IgD-negative memory B cell (primary cell): Measurements from ENCODE around the gene SEBOX. TPM values are rescaled to one million over a fixed set of nuclear protein-coding genes. Genes with fewer than 3 reads are reported as not detected.

ENCODE experiments used
- H3K27ac Mint-ChIP-seq, 3 donors: one replicate each; pipeline ENCODE4 v1.8.0; 2020 to 2022; ENCODE audit warnings: mild to moderate bottlenecking in 3 of 3, mixed read lengths in 3 of 3, moderate library complexity in 1 of 3
- H3K27me3 Mint-ChIP-seq: one replicate; pipeline ENCODE4 v1.8.0; 2021; ENCODE audit warnings: mixed read lengths
- H3K36me3 Mint-ChIP-seq: one replicate; pipeline ENCODE4 v1.8.0; 2020; ENCODE audit warnings: mild to moderate bottlenecking, mixed read lengths
- H3K4me1 Mint-ChIP-seq, 3 donors: one replicate each; pipeline ENCODE4 v1.8.0; 2020 to 2022; ENCODE audit warnings: mixed read lengths in 3 of 3, mild to moderate bottlenecking in 1 of 3
- H3K4me3 Mint-ChIP-seq, 4 donors: one replicate each; pipeline ENCODE4 v1.8.0; 2020 to 2022; ENCODE audit warnings: mild to moderate bottlenecking in 4 of 4, mixed read lengths in 4 of 4, moderate library complexity in 3 of 4
- H3K9me3 Mint-ChIP-seq, 3 donors: one replicate each; pipeline ENCODE4 v1.8.0; 2020 to 2021; ENCODE audit warnings: mixed read lengths in 3 of 3, mild to moderate bottlenecking in 1 of 3
- polyA plus RNA-seq: library from polyadenylated mRNA; unstranded; fragments of 300-500 nt; fragmentation: Illumina TruSeq; gene quantifications from one replicate; pipeline ENCODE4 v1.2.3, GENCODE V29; 2021

The SEBOX gene
- polyA plus RNA-seq, 1 donor from 2014 or later = not detected

- no peaks in the 10 kb centered on the region for H3K4me1 Mint-ChIP-seq
- no peak overlapping the region for H3K4me3 Mint-ChIP-seq
- no peaks in the 10 kb centered on the region for H3K9me3 Mint-ChIP-seq
- H3K27ac Mint-ChIP-seq = peak overlapping the region in 1 of 3 donors; percentile 31
- H3K36me3 Mint-ChIP-seq = peaks cover 4% of the 10 kb centered on the region
- H3K27me3 Mint-ChIP-seq = no peaks in the 10 kb centered on the region
Observed at GRCh38 chr17:28398280-28398981, 33.4 kb upstream of the SEBOX start.

DNA sequence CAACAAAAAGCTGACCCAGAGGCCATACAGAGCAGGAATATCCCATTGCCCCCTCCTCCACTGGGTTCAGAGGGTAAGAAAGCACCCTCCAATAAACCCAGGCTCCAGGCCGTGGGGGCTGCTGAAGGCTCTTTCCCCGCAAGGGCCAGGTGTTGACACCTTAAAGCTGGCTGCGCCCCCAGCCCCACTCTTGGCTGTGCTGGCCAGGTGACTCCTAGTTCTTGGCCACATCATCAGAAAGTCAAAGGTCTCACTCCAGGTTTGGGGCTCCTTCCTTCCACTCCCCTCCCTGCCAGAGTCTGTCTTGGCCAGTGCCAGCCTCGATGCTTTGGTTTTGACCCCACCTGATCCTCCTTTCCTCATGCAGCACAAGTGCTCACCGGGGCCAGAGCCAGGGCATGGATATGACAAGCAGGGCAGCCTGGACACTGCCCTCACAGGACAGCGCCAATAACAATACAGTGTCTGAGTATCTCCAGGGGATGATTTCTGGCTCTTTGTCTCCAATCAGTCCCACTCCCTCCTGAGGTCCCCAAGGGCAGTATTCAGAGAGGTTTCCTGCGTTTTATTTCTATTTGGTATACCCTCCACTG lies 32.8 kb upstream of the SEBOX start:
- Mint-ChIP-seq H3K4me3 (no peak overlapping the region), H3K27me3 (no peaks in the 10 kb centered on the region), H3K9me3 (no peaks in the 10 kb centered on the region), H3K36me3 (peaks cover 4% of the 10 kb centered on the region), H3K4me1 (no peaks in the 10 kb centered on the region), H3K27ac (no peak overlapping the region)

DNA sequence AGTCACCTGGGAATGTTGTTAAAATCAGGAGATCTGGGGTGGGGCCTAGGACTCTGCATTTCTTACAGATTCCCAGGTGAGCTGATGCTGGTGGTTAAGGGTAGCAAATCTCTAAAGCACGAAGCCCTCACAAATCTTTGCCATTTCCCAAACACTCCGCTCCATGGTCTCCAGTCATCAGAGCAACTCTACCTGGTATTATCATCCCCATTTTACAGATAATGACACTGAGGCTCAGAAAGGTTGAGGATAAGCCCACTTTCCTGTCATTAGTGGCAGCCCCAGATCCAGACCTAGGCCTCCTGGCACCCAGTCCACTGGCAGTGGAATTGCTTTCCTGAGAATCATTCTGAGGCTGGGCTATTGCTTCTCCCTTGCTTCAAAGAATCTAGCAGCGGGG lies 32.3 kb upstream of the SEBOX start:
- H3K27ac Mint-ChIP-seq = no peak overlapping the region
- no peaks in the 10 kb centered on the region for H3K27me3 Mint-ChIP-seq
- H3K9me3 Mint-ChIP-seq = no peaks in the 10 kb centered on the region
- no peaks in the 10 kb centered on the region for H3K4me1 Mint-ChIP-seq
- H3K36me3 Mint-ChIP-seq = peaks cover 4% of the 10 kb centered on the region
- no peak overlapping the region for H3K4me3 Mint-ChIP-seq

DNA sequence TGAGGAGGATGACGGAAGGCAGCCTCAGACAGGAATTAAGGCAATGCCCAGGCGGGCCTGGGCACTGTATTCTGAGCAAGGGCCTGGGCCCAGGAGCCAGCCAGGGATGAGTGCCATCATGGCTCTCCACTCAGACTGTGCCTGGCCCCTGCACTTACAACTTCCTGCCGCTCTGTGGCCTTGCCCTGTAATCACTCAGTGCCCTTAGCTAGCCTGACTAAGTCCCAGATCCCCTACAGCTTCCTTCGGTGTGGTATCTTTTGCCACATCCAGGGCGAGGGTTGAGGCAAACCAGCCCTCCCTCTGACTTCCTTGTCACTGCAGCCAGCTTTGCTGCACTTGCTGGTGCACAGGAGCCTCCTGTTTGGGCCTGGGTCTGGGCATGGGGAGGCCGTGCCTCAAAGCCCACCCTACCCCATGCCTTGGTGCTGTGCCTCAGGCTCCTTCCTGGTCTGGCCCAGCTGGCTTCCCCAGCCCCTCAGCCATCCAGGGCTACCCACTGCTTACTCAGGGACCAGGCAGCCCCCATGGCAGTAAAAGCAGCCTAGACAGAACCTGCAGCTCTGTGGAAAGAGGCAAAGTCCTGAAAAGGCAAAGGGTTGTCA lies 31.7 kb upstream of the SEBOX start:
- Mint-ChIP-seq H3K27ac (no peak overlapping the region), H3K27me3 (no peaks in the 10 kb centered on the region), H3K9me3 (no peaks in the 10 kb centered on the region), H3K4me1 (no peaks in the 10 kb centered on the region), H3K4me3 (no peak overlapping the region), H3K36me3 (peaks cover 4% of the 10 kb centered on the region)

GRCh38 chr17:28395968-28396367 lies 31.0 kb upstream of the SEBOX start:
- H3K9me3 Mint-ChIP-seq = no peaks in the 10 kb centered on the region
- no peak overlapping the region for H3K4me3 Mint-ChIP-seq
- no peaks in the 10 kb centered on the region for H3K4me1 Mint-ChIP-seq
- H3K27ac Mint-ChIP-seq = no peak overlapping the region
- peaks cover 4% of the 10 kb centered on the region for H3K36me3 Mint-ChIP-seq
- no peaks in the 10 kb centered on the region for H3K27me3 Mint-ChIP-seq

DNA sequence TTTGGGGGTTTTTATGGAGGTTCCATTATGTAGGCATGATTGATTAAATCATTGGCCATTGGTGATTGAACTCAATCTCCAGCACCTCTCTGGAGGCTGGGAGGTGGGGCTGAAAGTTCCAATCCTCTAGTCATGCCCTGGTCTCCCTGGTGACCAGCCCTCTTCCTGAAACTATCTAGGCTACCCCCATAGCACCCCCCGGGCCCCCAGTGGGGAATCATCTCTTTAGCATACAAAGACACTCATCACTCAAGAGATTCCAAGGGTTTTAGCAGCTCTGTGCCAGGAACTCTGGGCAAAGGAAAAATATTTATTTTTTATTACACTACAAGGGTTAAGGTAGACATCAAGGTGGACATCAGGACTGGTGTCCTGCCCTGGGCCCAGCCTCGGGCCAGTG lies 30.4 kb upstream of the SEBOX start:
- peaks cover 7% of the 10 kb centered on the region for H3K36me3 Mint-ChIP-seq
- no peak overlapping the region for H3K27ac Mint-ChIP-seq
- H3K4me1 Mint-ChIP-seq = no peaks in the 10 kb centered on the region
- no peak overlapping the region for H3K4me3 Mint-ChIP-seq
- H3K9me3 Mint-ChIP-seq = no peaks in the 10 kb centered on the region
- H3K27me3 Mint-ChIP-seq = no peaks in the 10 kb centered on the region

DNA sequence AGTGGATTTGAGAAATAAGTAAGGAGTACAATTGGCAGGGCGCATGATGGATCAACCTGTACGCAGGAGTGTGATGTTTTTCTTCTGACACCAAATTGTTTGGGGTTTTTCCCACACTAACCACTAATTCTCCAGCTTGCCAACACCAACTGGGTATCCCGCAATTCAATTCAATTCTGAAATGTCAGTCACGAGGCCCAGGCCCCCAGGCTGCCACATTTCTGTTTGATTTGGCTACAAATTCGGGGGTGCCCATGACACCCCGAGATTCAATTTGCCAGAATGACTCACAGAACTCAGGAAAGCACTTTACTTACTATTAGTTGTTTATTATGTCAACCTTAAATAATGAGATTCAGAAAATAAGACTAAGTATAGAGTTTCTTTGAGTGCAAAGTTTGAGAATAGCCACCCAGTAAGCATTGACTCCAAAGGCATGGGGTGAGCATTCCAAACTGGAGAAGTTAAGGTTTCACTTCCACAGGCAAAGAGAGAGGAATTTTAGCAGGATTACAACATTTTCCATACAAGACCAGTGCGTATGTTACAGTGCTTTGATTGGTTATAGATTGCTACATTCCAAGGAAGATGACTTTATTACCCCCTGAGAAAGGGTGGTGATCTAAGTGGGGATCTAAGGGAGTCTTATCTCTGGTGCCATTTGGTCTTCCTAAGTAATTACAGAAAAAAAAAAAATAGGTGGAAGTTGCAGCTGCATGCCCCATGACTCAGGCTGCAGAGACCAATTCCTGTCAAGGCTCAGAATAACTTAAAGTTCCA lies 29.5 kb upstream of the SEBOX start:
- H3K9me3 Mint-ChIP-seq = no peaks in the 10 kb centered on the region
- H3K4me1 Mint-ChIP-seq = no peaks in the 10 kb centered on the region
- H3K27ac Mint-ChIP-seq = no peak overlapping the region
- H3K4me3 Mint-ChIP-seq = no peak overlapping the region
- peaks cover 10% of the 10 kb centered on the region for H3K36me3 Mint-ChIP-seq
- no peaks in the 10 kb centered on the region for H3K27me3 Mint-ChIP-seq

DNA sequence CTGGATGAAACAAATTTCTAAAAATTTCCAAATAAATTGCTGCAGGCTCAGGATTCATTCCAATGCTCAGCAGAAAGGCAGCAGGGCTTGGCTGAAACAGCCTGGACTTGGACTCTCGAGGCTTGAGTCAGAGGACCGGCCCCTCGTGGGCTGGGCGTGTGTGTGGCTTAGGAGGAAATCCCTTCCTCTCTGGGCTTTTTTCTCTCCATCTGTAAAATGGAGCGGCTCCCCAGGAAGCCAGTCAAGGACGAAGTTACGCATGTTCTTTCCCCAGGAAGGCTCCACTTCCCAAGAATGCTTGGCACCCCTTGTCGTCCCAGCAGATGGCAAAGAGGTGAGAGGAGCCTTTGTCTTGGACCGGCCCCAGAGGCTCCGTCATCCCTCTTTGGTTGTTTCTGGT lies 27.5 kb upstream of the SEBOX start:
- Mint-ChIP-seq H3K4me3 (no peak overlapping the region), H3K36me3 (peaks cover 12% of the 10 kb centered on the region), H3K9me3 (no peaks in the 10 kb centered on the region), H3K4me1 (no peaks in the 10 kb centered on the region), H3K27me3 (no peaks in the 10 kb centered on the region), H3K27ac (no peak overlapping the region)

GRCh38 chr17:28391401-28391800 lies 26.4 kb upstream of the SEBOX start:
- no peak overlapping the region for H3K27ac Mint-ChIP-seq
- H3K36me3 Mint-ChIP-seq = peaks cover 11% of the 10 kb centered on the region
- H3K4me3 Mint-ChIP-seq = no peak overlapping the region
- no peaks in the 10 kb centered on the region for H3K4me1 Mint-ChIP-seq
- no peaks in the 10 kb centered on the region for H3K9me3 Mint-ChIP-seq
- no peaks in the 10 kb centered on the region for H3K27me3 Mint-ChIP-seq

DNA sequence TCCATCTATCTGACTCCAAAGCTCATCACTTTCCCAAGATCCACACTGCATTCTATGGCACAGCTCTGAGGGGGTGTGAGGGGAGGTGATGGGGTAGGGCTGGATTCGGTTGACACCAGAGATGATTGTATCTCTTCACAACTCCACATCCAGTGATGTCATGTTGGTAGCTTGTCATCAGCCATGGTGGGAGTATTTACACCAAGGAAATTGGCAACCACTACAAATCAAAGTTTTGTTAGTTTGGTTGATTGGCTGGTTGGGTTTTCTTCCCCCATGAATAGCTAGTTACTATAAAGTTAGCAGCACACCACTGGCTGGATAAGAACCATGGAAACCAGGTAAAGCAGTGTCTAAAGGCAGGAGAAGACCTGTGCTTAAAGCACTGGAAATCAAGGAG lies 26.0 kb upstream of the SEBOX start:
- H3K27ac Mint-ChIP-seq = no peak overlapping the region
- no peak overlapping the region for H3K4me3 Mint-ChIP-seq
- peaks cover 11% of the 10 kb centered on the region for H3K36me3 Mint-ChIP-seq
- no peaks in the 10 kb centered on the region for H3K4me1 Mint-ChIP-seq
- no peaks in the 10 kb centered on the region for H3K9me3 Mint-ChIP-seq
- no peaks in the 10 kb centered on the region for H3K27me3 Mint-ChIP-seq

- no peaks in the 10 kb centered on the region for H3K9me3 Mint-ChIP-seq
- no peak overlapping the region for H3K4me3 Mint-ChIP-seq
- H3K27me3 Mint-ChIP-seq = no peaks in the 10 kb centered on the region
- no peaks in the 10 kb centered on the region for H3K4me1 Mint-ChIP-seq
- peak overlapping the region in 1 of 3 donors; percentile 3 for H3K27ac Mint-ChIP-seq
- peaks cover 11% of the 10 kb centered on the region for H3K36me3 Mint-ChIP-seq
Observed at GRCh38 chr17:28390563-28390962, 25.6 kb upstream of the SEBOX start.

- Mint-ChIP-seq H3K4me1 (peaks cover 0 to 3% (median 2%) of the 10 kb centered on the region in 3 donors), H3K4me3 (no peak overlapping the region), H3K27me3 (no peaks in the 10 kb centered on the region), H3K9me3 (no peaks in the 10 kb centered on the region), H3K36me3 (peaks cover 11% of the 10 kb centered on the region), H3K27ac (no peak overlapping the region)
Observed at GRCh38 chr17:28390141-28390540, 25.1 kb upstream of the SEBOX start.

DNA sequence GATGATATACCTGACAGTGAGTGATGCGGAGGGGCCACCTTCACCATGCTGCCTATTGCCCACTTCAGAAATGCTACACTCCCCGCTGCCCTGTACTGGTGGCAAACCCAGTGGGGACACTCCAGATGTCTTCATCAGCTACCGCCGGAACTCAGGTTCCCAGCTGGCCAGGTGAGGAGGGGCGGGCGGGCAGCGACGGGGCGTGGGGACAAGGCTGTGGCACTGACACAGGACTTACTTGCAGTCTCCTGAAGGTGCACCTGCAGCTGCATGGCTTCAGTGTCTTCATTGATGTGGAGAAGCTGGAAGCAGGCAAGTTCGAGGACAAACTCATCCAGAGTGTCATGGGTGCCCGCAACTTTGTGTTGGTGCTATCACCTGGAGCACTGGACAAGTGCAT lies 23.1 kb upstream of the SEBOX start:
- Mint-ChIP-seq H3K27me3 (peaks cover 7% of the 10 kb centered on the region), H3K27ac (no peak overlapping the region), H3K4me1 (peaks cover 0 to 11% (median 6%) of the 10 kb centered on the region in 3 donors), H3K9me3 (no peaks in the 10 kb centered on the region), H3K36me3 (peaks cover 14% of the 10 kb centered on the region), H3K4me3 (no peak overlapping the region)

- Mint-ChIP-seq H3K9me3 (no peaks in the 10 kb centered on the region), H3K4me3 (no peak overlapping the region), H3K27me3 (peaks cover 9% of the 10 kb centered on the region), H3K4me1 (peaks cover 0 to 12% (median 6%) of the 10 kb centered on the region in 3 donors), H3K36me3 (peaks cover 14% of the 10 kb centered on the region), H3K27ac (no peak overlapping the region)
Observed at GRCh38 chr17:28386391-28386790, 21.4 kb upstream of the SEBOX start.

- H3K4me1 Mint-ChIP-seq = peaks cover 0 to 13% (median 6%) of the 10 kb centered on the region in 3 donors
- peaks cover 9% of the 10 kb centered on the region for H3K27me3 Mint-ChIP-seq
- H3K9me3 Mint-ChIP-seq = no peaks in the 10 kb centered on the region
- no peak overlapping the region for H3K27ac Mint-ChIP-seq
- H3K36me3 Mint-ChIP-seq = peaks cover 11% of the 10 kb centered on the region
- peak overlapping the region in 3 of 4 donors; percentile 82 to 95 (median 88) for H3K4me3 Mint-ChIP-seq
Observed at GRCh38 chr17:28385406-28385805, 20.4 kb upstream of the SEBOX start.
